ENCODE data around the gene LAMA4.
A peak's percentile ranks its signal among the peaks of the same experiment; 100 is the strongest.

LAMA4 gene

GRCh38 chr6:112180095-112180820, 74.1 kb downstream of the LAMA4 start:
- DNase-seq = no peak

DNA sequence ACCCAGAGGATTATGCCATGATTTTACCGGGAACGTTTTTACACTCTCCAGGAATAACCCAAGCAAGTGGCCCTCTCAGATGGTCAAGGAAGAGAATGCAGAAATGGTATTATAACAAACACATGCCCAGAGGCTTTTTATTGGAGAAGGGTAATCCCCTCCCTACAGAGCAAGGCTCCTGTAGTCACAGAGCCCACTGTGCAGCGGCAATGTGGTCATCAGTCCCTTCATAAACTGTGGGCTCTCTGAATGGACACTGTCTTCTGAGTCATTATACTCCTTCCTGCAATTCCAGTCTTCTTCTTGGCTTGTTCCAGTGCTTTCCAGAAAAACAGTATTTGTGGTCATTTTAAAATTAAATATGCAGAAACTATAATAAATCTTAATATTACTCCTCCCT, 74.7 kb downstream of the LAMA4 start:
- no peak for DNase-seq

DNA sequence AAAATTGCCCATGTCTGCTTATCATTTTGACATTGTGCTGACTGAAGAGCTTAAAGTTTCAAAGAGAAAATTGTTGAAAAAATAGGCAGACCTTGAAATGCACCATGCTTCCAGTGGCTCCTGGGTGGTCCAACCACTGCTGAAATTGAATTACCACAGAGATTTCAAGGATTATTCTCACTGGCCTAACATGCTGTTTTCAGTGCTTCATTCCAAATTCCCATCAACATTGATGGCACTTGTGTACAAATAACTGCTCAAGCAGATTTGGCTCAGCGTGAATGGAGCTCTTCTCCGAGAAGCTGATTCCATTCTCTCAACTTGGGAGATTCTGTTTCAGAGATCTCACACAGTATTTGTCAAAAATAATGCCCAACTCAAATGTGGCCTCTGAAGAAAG, 75.5 kb downstream of the LAMA4 start:
- no peak for DNase-seq

- no peak for DNase-seq
Measured at GRCh38 chr6:112177092-112177491, 77.3 kb downstream of the LAMA4 start.

- no peak for DNase-seq
Measured at GRCh38 chr6:112176175-112176574, 78.2 kb downstream of the LAMA4 start.

DNA sequence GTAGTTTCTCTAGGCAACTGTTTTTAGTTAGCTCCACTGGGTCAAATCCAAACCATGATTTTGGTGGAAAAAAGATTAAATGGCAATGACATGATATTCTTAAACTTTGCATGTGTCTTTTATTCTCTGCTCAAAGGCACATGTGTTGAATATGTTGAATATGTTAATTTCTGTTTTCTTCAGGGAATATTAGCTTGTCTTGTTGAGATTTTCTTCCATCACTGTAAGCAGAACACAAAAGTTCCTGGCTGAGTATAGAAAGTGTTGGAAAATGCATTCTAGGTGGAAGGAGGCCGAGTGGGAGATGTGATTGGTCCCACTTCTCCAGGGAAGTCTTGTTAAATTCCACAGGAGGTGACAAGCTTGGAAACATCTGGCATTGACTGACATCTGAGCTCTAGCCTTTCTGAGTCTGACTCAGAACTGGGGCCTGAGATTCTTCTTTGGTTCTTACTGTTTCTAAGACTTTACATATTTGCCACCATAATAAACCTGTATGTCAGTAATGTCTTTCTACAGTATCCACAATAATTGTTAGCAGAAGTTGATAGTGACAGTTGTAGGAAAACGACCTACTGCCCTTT, 81.1 kb downstream of the LAMA4 start:
- DNase-seq = no peak

DNA sequence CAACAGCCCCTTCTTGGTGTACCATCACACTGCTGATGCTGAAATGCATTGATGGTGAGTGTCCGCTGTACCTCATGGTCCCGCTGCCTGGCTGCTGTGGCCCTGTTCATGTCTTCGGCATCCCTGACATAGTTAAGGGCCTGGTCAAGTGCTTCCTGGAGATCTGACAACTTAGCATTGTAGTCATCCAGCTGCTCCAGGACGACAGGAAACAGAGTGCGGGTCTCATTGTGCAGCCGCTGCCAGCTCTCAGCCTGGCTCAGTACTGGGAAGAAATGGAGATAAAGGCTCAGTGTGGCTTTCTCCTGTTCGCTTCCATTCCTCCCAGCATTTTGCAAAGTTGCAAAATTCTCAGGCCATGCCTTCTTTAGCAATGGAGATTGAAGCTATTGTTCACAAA, 81.8 kb downstream of the LAMA4 start:
- no peak for DNase-seq

DNA sequence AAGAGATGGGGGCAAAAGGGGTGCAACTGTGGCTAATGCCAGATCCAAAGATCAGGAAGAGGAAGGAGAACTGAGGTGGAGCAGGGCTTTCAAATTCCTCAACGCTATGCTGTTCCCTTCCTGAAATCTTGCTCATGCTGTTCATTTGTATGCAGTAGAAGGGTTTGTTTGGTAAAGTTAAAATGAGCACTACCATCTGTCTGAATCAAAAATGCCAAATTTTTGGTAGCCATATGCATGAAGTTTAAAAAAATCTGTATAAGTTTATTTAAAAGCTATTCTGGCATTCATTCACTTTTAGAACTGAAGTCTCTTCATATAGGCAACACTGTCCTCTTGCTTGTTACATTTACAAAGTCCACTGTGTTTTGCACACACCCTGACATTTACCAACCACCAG, 84.8 kb downstream of the LAMA4 start:
- no peak for DNase-seq

DNA sequence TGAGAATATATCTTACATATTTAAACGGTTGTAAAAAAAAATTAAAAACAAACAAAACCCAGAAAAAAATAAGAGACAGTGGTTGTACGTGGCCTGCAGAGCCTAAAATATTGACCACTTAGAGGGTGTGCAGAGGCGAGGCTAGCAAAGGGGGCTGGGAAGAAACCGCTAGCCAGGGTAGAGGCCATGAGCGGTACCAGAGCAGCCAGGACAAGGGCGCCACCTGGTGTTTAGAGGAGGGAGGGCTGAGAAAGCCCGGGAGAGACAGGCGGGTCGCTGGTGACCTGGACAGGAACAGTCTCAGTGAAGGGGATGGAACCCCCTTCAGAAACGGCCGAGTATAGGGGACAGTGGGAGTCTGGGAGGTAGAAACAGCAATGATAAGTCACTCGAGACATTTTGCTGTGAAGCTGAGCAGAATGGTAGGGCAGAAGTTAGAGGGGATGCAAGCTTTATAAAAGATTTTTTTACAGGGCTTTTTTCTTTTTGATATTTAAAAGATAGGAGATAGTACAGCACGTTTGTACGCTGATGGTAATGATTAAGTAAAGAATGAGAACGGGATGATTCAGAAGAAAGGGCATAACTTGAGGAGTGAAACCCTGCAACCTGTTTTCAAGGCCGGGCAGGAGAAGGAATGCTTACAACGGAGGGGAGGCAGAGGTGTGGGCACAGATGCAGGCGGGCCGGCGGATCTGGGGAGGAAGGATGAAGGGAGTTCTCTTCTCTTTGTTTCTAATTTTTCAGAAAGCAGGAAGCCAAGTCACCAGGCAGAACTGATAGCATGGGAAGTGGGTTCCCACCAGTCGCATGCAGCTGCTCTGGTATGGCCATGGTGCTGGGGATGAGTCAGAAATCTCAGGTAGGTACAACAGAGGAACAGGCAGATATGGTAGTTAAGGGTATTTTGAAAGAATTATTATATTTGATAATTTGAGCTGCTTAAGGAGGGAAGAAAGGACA, 90.8 kb downstream of the LAMA4 start:
- peak; percentile 92 for DNase-seq

- no peak for DNase-seq
Measured at GRCh38 chr6:112160745-112161144, 93.6 kb downstream of the LAMA4 start.

GRCh38 chr6:112156668-112157067, 97.7 kb downstream of the LAMA4 start:
- DNase-seq = no peak

GRCh38 chr6:112155886-112156285, 98.5 kb downstream of the LAMA4 start:
- no peak for DNase-seq

DNA sequence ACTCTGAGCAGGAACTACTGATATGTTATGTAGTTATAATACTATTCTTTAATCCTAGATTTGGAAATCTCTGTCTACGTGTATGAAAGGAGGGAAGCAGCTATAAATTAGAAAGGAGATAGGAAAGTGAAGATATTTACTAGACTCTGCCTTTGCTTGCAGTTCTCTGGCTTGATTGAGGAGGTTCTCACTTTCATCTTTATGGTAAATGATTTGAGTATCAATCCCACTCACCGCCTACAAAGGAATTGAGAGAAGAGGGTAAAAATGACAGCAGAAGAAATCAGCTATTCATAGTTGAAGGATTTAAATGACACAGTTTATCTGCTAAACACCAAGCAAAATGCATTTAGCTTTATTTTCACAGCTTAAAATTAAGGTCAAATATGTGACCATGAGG, 99.7 kb downstream of the LAMA4 start:
- no peak for DNase-seq

DNA sequence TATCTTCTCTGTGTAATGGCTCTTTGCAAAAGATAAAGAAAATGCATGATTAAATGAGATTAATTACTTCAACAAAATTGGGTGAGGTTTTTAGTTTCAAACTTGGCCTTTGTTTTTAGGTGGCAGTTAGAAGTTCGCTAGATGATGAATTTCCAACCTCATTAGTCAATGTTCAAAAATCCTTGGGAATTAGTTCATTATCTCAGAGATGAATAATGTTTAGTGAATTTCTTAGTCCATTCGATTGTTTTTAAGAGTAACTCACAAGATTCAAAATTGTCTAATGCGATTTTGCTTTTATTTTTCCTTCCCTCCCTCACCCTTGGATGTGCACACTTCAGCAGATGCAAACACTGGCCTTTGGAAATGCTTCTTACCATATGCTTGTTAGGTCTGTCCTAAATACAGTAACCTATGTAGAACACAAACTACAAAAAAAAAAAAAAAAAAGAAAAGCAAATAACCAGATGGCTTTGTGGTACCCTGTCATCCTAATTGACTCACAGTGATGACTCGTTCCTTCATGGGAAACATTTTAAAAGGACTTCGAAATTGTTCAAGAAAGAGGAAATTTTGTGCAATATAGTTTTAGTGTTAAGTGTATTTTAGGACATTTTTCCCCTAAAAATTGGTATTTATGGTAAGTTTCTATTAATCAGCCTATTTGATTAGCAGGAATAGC, 100.3 kb downstream of the LAMA4 start:
- no peak for DNase-seq

DNA sequence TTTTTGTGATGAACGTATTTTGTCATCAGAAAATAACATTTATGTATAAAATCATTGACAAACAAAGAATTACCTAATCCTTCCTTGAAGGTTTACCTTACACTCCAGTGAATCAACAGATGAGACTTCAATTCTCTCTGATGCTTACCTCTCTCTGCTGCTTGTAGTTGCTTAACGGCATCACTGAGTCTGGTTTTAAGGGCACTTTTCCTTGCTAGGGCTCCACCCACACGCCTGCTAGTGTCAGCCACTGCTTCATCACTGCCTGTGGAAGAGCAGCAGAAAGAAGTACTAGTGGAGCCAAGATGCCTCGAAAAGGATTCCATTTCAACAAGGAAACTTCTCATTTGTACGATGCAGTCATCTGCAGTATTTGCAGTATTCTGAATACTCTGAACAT, 104.0 kb downstream of the LAMA4 start:
- no peak for DNase-seq

- no peak for DNase-seq
Measured at GRCh38 chr6:112149719-112150263, 104.6 kb downstream of the LAMA4 start.

DNA sequence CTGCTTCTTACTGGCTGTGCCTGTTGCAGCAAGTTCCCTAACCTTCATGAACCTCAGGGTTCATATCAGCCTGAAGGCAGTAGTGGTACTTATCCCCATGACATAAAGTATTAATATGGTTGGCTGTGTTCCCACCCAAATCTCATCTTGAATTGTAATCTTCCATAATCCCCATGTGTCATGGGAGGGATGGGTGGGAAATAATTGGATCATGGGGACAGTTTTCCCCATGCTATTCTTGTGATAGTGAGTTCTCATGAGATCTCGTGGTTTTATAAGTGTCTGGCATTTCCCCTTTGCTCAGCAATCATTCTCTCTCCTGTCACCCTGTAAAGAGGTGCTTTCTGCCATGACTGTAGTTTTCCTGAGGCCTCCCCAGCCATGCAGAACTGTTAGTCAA, 105.1 kb downstream of the LAMA4 start:
- DNase-seq = no peak

GRCh38 chr6:112148103-112148502, 106.3 kb downstream of the LAMA4 start:
- no peak for DNase-seq

- no peak for DNase-seq
Measured at GRCh38 chr6:112145080-112145573, 109.2 kb downstream of the LAMA4 start.

- no peak for DNase-seq
Measured at GRCh38 chr6:112144145-112144926, 110.0 kb downstream of the LAMA4 start.

GRCh38 chr6:112141707-112142106, 112.7 kb downstream of the LAMA4 start:
- DNase-seq = no peak

DNA sequence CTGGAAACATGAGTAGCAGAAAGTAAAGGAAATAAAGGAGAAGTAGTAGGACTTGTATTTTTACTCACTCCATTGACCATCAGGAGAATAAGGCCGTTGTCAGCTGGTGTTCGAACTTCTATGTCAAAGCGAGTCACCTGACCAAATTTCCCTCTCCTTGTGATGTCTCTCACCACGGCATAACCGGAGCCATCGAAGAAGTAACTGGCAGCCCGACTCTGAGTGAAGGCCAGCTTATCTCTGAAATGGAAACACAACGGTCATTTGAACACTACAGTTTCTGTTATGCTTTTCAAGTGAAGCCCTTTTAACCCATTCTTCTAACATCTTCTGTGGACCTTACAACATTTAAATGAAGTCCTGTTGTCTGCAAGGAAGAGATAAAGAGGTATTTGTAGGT, 115.3 kb downstream of the LAMA4 start:
- DNase-seq = no peak

Data from activated CD8-positive, alpha-beta memory T cell treated with anti-CD3 and anti-CD28 coated beads for 24 hours (primary cell).